HEK293T (cell line): ENCODE data around the gene FREY1.

Experiments used
- ARNT ChIP-seq: fragments of 450-650 bp; IDR thresholded peaks from 2 replicates; pipeline ENCODE4 v1.6.1; 2017; ENCODE audit warnings: mild to moderate bottlenecking
- BHLHE40 ChIP-seq: fragments of 450-650 bp; IDR thresholded peaks from 2 replicates; pipeline ENCODE4 v1.6.1; 2016; ENCODE audit warnings: mild to moderate bottlenecking, moderate library complexity, borderline replicate concordance
- CTBP1 ChIP-seq: fragments of 450-650 bp; IDR thresholded peaks from 2 replicates; pipeline ENCODE4 v1.6.1; 2016; ENCODE audit warnings: borderline replicate concordance
- ELF4 ChIP-seq: fragments of 450-650 bp; IDR thresholded peaks from 2 replicates; pipeline ENCODE4 v1.6.1; 2017; ENCODE audit warnings: antibody characterized with exemption
- FOXM1 ChIP-seq: fragments of 450-650 bp; IDR thresholded peaks from 2 replicates; pipeline ENCODE4 v1.6.1; 2017; ENCODE audit warnings: mild to moderate bottlenecking, borderline replicate concordance
- LEF1 ChIP-seq: fragments of 450-650 bp; IDR thresholded peaks from 2 replicates; pipeline ENCODE4 v1.6.1; 2017; ENCODE audit warnings: mild to moderate bottlenecking, borderline replicate concordance
- SP1 ChIP-seq: fragments of 450-650 bp; IDR thresholded peaks from 2 replicates; pipeline ENCODE4 v1.6.1; 2017
- TARDBP ChIP-seq: fragments of 450-650 bp; IDR thresholded peaks from 2 replicates; pipeline ENCODE4 v1.6.1; 2016
- ZNF384 ChIP-seq: fragments of 450-650 bp; IDR thresholded peaks from 2 replicates; pipeline ENCODE4 v1.6.1; 2016
- TF ChIP-seq, protein P1 (sequence below): fragments of 450-650 bp; IDR thresholded peaks from 2 replicates; pipeline ENCODE4 v1.6.1; 2016

DNA sequence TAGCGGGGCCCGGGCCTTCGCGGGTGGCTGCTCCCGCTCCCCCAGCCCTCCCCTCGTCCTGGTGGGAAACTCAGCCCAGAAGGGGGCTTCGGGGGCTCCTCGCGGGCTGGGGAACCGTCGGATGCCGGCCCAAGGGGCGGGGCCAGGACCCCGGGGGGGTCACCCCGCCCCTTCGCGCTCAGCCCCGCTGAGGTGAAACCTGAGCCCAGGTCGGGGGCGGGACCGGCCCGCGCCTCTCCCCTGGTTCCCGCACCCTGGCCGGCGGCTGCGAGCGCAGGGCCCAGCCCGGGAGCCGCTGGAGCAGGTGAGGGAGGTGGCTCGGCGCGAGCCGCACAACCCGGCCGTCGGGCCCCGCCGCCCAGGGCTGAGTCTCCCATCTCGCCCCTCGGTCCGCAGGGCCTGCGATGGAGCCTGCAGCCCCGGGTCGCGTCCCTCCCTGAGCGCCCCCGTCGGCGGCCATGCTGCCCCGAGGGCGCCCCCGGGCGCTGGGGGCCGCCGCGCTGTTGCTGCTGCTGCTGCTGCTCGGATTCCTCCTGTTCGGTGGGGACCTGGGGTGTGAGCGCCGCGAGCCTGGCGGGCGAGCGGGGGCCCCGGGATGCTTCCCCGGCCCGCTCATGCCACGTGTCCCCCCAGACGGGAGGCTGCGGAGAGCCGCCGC lies 15.5 kb upstream of the FREY1 start, which contains the start of gene LARGE2:
- TF ChIP-seq SP1 (no peak), CTBP1 (no peak), BHLHE40 (no peak), TARDBP (no peak), FOXM1 (no peak), ZNF384 (no peak), ARNT (no peak), ELF4 (no peak), LEF1 (no peak)
- TF ChIP-seq, protein P1, sequence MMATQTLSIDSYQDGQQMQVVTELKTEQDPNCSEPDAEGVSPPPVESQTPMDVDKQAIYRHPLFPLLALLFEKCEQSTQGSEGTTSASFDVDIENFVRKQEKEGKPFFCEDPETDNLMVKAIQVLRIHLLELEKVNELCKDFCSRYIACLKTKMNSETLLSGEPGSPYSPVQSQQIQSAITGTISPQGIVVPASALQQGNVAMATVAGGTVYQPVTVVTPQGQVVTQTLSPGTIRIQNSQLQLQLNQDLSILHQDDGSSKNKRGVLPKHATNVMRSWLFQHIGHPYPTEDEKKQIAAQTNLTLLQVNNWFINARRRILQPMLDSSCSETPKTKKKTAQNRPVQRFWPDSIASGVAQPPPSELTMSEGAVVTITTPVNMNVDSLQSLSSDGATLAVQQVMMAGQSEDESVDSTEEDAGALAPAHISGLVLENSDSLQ, result no peak
